GM10248 (cell line): ENCODE measurements around the gene ICA1.

ENCODE experiments used
- CTCF ChIA-PET: fragments of 300-600 bp; sonication (Branson Sonifier 250); formaldehyde crosslinking; extraction: SDS; loops from one replicate; lab custom pipeline; 2021; ENCODE audit warnings: antibody characterized with exemption; lab: Yijun Ruan, JAX
- POLR2A ChIA-PET: fragments of 350-650 bp; sonication (Branson Sonifier 250); formaldehyde crosslinking; extraction: SDS; loops from one replicate; lab custom pipeline; 2020; ENCODE audit warnings: antibody characterized with exemption; lab: Yijun Ruan, JAX
- DNase-seq: peaks from one replicate; pipeline ENCODE4 v3.0.0; 2012; ENCODE audit errors: extremely low spot score
- CTCF ChIP-seq: IDR thresholded peaks from 2 replicates; pipeline ENCODE4 v1.5.1; 2012; ENCODE audit warnings: mild to moderate bottlenecking, low read depth; ENCODE audit errors: extremely low read depth, missing control alignments, control extremely low read depth

Gene ICA1

GRCh38 chr7:8229927-8230326, 32.0 kb downstream of the ICA1 start:
- no peak for TF ChIP-seq CTCF
- POLR2A ChIA-PET: no interaction called here
- CTCF ChIA-PET: interaction anchor here (1.0 kb wide), 1 partner anchor 11 kb away, joined by 3 read pairs; no protein-coding TSS in a partner anchor
- no peak for DNase-seq

DNA sequence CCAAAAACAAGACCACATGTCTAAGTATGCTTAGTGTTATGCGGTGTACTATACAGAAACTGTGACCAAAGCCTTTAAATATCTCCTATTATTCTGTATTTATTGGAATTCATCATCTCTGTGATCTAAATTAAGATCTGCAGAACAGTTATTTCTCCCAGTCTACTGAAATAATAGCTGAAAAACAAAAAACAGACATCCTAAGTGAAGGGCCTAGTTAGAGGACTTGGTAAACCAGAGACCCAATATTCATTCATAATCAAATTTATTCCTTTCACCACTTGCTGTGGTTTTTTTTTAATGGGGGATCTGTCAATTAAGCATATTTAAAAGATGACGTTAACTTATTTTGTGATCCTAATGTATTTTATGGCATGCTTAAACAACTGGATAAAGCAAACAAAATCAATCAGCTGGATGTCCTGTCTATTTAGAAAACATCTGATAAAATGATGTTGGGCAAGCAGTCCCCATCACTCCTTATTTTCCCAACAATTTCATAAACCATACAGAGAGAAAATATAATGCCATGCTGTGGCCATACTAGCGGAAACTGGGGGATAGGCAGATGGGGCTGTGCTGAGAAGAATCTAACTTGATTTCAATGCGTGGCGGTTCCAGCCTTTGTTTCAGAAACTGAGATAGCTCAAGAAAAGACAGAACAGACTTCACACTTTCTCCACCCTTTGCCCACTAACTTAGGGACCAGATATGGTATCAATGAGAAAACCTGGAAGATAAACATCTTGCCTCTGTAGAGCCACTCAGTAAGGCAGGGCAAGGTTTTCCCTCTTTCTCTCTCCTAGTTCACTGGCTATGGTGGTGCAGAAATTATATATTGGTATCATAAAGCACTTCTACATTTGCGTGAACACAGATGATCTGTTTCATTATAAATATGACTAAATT, 32.9 kb downstream of the ICA1 start:
- ChIA-PET POLR2A (no interaction called here), CTCF (no interaction called here)
- no peak for TF ChIP-seq CTCF
- no peak for DNase-seq

- ChIA-PET POLR2A (no interaction called here), CTCF (no interaction called here)
- no peak for DNase-seq
- TF ChIP-seq CTCF: no peak
Measured at GRCh38 chr7:8228068-8228467, 33.9 kb downstream of the ICA1 start.

DNA sequence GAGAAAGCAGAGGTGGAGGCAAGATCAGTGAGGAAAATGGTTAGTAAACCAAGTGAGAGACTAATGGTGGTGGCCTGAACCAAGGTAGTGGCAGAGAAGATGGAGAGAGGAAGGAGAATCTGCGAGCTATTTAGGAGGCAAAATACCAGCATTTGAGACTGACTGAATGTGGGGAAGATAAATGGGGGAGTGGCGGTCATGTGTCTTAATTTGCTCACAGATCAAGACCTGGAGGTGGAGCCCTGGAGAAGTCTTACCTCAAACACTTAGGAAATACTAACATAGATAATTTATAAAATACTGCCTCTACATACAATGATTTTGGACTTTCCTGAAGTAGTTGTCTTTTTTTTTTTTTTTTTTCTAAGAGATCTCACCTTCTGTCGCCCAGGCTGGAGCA, 34.7 kb downstream of the ICA1 start:
- CTCF ChIA-PET: no interaction called here
- no peak for TF ChIP-seq CTCF
- POLR2A ChIA-PET: no interaction called here
- DNase-seq: no peak

DNA sequence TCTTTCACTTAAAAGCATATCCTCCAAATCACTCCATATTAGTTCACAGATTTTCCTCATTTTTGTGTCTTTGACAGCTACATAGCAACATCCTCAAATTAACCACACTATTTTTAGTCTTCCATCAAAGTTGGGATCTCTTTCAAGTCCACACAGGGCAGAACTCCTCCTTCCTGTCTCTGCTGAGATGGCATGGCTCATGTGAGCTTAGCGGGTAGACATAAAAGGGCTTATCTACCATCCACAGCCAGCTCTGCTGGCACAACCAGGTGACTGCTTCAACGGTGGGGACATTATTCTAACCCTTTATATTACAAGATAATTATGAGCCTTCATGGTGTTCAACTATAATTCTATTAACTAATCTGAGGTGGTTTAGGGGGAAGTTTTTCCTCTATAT, 35.5 kb downstream of the ICA1 start:
- ChIA-PET POLR2A (no interaction called here), CTCF (interaction anchor here (1.6 to 2.6 kb wide), 3 partner anchors 12 to 546 kb away, joined by 3 to 7 read pairs (median 6); no protein-coding TSS in a partner anchor)

DNA sequence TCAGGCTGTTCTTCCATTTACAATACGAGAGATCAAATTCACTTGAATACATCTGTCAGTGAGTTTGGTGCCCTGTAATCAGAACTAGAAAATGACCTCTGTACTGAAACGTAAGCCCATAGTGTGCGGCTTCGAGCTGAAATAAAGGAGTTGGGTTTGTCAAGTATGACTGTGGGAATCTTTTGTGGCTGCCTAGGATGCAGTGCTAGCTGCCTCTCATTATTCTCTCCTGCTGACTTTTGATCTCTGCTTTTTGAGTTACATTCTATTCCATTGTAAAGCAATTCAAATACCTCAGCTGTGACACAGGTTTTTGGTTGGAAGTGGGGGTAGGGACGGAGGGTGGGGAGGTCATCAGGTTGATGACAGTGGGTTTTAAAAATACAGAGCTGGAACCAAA, 40.4 kb downstream of the ICA1 start:
- no peak for TF ChIP-seq CTCF
- no peak for DNase-seq
- ChIA-PET POLR2A (no interaction called here), CTCF (interaction anchor here (1.5 kb wide), 1 partner anchor 1118 kb away, joined by 4 read pairs; no protein-coding TSS in a partner anchor)

More for the DNA sequence above, 35.5 kb downstream of the ICA1 start:
- no peak for TF ChIP-seq CTCF
- no peak for DNase-seq
